Astrocyte of the cerebellum (primary cell): ENCODE data around the gene PRKCG.

ENCODE experiments used
- DNase-seq: peaks from one replicate; pipeline ENCODE4 v3.0.0-alpha.2; 2011; ENCODE audit warnings: low read depth
- H3K4me3 ChIP-seq: 2 replicates; pipeline ENCODE4 v1.5.1; 2011; ENCODE audit warnings: mild to moderate bottlenecking, low read depth, low read length, moderate library complexity
- CTCF ChIP-seq: IDR thresholded peaks from 2 replicates; pipeline ENCODE4 v1.5.1; 2012; ENCODE audit warnings: low read length, low read depth, moderate library complexity, mild to moderate bottlenecking; ENCODE audit errors: missing control alignments
- in situ Hi-C: cut with HindIII; loops from 2 replicates; pipeline ENCODE4 v1.10.0; 2017; ENCODE audit warnings: low sequenced_read_pairs

The PRKCG gene

DNA sequence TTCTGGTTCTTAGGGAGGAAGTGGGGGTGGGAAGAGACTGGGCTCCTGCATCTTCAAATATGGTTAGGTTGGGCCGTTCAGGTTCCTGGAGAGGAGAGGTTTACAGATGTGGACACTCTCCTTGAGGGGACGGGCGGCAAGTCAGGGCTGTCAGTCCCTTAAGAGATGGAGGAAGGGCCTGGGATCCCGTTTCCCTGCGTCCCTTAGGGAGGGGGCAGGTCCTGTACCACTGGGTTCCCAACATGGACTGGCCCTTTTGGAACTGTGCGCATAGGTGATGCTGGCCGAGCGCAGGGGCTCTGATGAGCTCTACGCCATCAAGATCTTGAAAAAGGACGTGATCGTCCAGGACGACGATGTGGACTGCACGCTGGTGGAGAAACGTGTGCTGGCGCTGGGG, 16.2 kb downstream of the PRKCG start:
- in situ Hi-C loops: no loop called here
- no peak overlapping the region for H3K4me3 ChIP-seq
- DNase-seq: no peak
- no peak for TF ChIP-seq CTCF

DNA sequence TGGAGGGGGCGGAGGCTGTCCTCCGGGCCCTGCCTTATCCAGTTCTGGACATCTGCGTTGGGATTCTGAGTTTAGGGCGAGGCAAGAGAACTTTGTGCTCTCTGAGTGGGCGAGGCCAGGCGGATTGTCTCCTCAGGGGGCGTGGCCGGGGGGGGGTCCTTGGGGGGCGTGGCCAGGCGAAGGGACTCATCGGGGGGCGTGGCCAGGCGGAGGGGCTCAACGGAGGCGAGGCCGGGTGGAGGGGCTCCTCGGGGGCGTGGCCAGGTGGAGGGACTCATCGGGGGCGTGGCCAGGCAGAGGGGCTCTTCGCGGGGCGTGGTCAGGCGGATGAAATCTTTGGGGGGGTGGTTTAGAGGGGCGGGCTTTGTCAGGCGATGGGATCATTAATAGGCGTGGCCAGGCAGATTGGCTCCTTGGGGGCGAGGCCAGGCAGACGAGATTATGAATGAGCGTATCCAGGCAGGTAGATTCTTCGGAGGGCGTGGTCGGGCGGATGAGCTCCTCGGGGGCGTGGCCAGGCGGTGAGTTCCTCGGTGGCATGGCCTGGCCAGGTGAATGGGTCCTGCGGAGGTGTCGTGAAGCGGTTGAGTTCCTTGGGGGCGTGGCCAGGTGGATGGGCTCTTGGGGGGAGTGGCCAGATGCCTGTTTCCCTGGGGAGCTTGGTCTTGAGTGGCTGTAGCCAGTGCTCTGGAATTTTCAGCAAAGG, 16.8 kb downstream of the PRKCG start:
- TF ChIP-seq CTCF: no peak
- in situ Hi-C loops: no loop called here
- H3K4me3 ChIP-seq: no peak overlapping the region
- DNase-seq: no peak

DNA sequence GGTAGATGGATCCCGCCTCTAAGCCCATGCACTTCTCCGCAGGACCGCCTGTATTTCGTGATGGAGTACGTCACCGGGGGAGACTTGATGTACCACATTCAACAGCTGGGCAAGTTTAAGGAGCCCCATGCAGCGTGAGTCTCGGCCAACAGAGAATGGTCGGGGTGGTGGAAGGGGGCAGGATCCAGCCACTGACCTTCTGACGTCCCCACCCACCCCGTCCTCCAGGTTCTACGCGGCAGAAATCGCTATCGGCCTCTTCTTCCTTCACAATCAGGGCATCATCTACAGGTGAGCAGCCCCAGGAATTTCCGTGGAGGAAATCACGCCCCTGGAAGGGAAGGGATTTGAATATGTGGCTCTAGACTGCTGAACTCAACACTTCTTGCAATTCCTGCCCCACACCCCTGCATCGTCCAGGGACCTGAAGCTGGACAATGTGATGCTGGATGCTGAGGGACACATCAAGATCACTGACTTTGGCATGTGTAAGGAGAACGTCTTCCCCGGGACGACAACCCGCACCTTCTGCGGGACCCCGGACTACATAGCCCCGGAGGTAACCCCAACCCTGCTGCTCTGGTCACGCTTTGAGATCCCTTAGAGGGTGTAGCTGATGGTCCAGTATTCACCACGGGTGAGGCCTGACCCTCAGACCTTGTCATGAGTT, 18.3 kb downstream of the PRKCG start:
- no peak for DNase-seq
- no peak for TF ChIP-seq CTCF
- H3K4me3 ChIP-seq: no peak overlapping the region
- in situ Hi-C loops: loop anchor here (25.0 kb wide), 1 partner anchor 137 kb away; no protein-coding TSS in a partner anchor

DNA sequence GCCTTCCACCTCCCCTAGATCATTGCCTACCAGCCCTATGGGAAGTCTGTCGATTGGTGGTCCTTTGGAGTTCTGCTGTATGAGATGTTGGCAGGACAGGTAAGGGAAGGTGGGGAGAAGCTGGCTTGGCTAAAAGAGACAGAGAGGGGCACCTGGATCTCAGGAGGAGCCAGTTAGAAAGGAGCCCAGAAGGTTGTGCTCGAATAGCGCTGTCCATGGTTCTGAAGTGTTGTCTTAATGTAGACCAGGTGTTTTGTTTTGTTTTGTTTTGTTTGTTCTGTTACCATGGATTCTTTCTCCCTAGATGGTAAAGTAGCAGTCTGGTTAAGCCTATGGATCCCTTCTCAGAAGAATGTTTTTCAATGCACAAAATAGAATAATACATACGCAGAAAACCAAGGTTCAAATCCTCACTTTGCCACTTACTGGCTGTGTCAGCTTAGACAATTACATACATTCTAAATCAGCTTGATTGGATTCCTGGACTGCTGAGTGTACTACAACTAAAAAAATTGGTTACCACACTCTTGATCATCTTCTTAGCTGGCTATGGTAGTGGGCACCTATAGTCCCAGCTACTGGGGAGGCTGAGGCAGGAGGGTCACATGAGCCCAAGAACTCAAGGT, 21.2 kb downstream of the PRKCG start:
- no peak overlapping the region for H3K4me3 ChIP-seq
- no peak for TF ChIP-seq CTCF
- peak; percentile 19 for DNase-seq
- in situ Hi-C loops: loop anchor here (25.0 kb wide), 1 partner anchor 134 kb away; no protein-coding TSS in a partner anchor

DNA sequence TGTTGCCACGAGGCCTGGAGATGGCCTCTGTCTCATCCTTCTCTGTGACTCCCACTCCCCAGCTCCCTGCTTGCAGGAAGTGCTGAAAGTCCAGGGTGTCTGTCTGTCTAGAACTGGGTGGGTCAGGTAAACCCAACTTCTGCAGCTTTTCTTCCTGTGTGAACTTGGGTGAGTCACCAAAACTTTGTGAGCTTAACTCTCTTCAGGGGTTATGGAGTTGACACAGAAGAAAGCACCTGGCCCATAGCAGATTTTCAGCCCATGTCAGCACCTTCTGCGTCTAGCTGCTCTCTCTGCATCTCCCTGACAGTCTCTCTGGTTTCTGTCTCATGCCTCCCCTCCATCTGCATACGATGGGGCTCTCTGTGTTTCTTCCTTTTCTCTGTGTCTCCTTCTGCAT, 22.9 kb downstream of the PRKCG start:
- TF ChIP-seq CTCF: no peak
- DNase-seq: no peak
- in situ Hi-C loops: loop anchor here (25.0 kb wide), 1 partner anchor 132 kb away; no protein-coding TSS in a partner anchor
- H3K4me3 ChIP-seq: no peak overlapping the region

DNA sequence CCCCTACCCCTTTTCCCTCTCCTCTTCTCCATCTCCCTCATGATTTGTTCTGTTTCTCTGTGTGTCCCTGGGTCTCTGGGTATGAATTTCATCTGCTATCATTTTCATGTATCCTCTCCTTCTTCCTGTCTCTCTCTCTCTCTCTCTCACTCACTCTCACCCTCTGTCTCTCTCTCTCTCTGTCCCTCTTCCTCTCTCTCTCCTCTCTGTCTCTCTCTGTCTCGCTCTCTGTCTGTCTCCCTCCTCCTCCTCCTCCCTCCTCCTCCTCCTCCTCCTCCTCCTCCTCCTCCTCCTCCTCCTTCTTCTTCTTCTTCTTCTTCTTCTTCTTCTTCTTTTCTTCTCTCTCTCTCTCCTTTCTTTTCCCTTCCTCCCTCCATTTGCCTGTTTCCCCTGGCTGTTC, 23.8 kb downstream of the PRKCG start:
- in situ Hi-C loops: loop anchor here (25.0 kb wide), 1 partner anchor 132 kb away; no protein-coding TSS in a partner anchor
- no peak for DNase-seq
- no peak overlapping the region for H3K4me3 ChIP-seq
- no peak for TF ChIP-seq CTCF
